SW480 (cell line): ENCODE data around the gene CLEC7A.

Experiments used
- DNase-seq: peaks from one replicate; pipeline ENCODE4 v3.0.0-alpha.2; 2016; ENCODE audit warnings: low spot score

Gene CLEC7A

GRCh38 chr12:10140001-10140400 is 10.0 kb upstream of the CLEC7A start:
- peak; percentile 65 for DNase-seq

GRCh38 chr12:10136637-10137205 is 6.7 kb upstream of the CLEC7A start:
- no peak for DNase-seq

- DNase-seq, result no peak
Measured at GRCh38 chr12:10135126-10135525, 5.1 kb upstream of the CLEC7A start.

GRCh38 chr12:10132850-10133370 is 2.9 kb upstream of the CLEC7A start:
- no peak for DNase-seq

- no peak for DNase-seq
Measured at GRCh38 chr12:10131111-10131690, 1.2 kb upstream of the CLEC7A start.

- no peak for DNase-seq
Measured at GRCh38 chr12:10128687-10129086, 1.3 kb downstream of the CLEC7A start.

GRCh38 chr12:10126413-10126812 is 3.6 kb downstream of the CLEC7A start:
- DNase-seq, result no peak

- DNase-seq, result no peak
Measured at GRCh38 chr12:10122689-10123088, 7.3 kb downstream of the CLEC7A start.

GRCh38 chr12:10121278-10121677 is 8.7 kb downstream of the CLEC7A start:
- DNase-seq, result no peak

- DNase-seq, result no peak
Measured at GRCh38 chr12:10119066-10119465, 10.9 kb downstream of the CLEC7A start.

- no peak for DNase-seq
Measured at GRCh38 chr12:10115890-10116289, 14.1 kb downstream of the CLEC7A start.

GRCh38 chr12:10115311-10115710 is 14.7 kb downstream of the CLEC7A start:
- DNase-seq, result no peak

GRCh38 chr12:10113920-10114319 is 16.1 kb downstream of the CLEC7A start:
- DNase-seq, result no peak

- DNase-seq, result no peak
Measured at GRCh38 chr12:10113075-10113474, 16.9 kb downstream of the CLEC7A start.

- no peak for DNase-seq
Measured at GRCh38 chr12:10111451-10111850, 18.5 kb downstream of the CLEC7A start.

- DNase-seq, result no peak
Measured at GRCh38 chr12:10110256-10110844, 19.6 kb downstream of the CLEC7A start.

GRCh38 chr12:10102322-10102721 is 27.7 kb downstream of the CLEC7A start:
- DNase-seq, result no peak

- DNase-seq, result no peak
Measured at GRCh38 chr12:10101648-10102220, 28.3 kb downstream of the CLEC7A start.

GRCh38 chr12:10101042-10101579 is 28.9 kb downstream of the CLEC7A start:
- DNase-seq, result no peak

GRCh38 chr12:10098791-10099190 is 31.2 kb downstream of the CLEC7A start, which contains the start of gene CLEC1A:
TSS of gene CLEC1A (minus strand) at chr12:10098985. CDS start at chr12:10098922, 63 bp downstream.
- no peak for DNase-seq

GRCh38 chr12:10097521-10097920 is 32.5 kb downstream of the CLEC7A start:
- DNase-seq, result no peak

- DNase-seq, result no peak
Measured at GRCh38 chr12:10095971-10096370, 34.0 kb downstream of the CLEC7A start.
